Measurements from ENCODE around the gene TESK2. TPM values are rescaled to one million over a fixed set of nuclear protein-coding genes. Genes with fewer than 3 reads are reported as not detected.

Gene TESK2
- total RNA-seq, 4 donors from 2014 or later, result 1.4 to 4.3 (median 3.7) TPM

DNA sequence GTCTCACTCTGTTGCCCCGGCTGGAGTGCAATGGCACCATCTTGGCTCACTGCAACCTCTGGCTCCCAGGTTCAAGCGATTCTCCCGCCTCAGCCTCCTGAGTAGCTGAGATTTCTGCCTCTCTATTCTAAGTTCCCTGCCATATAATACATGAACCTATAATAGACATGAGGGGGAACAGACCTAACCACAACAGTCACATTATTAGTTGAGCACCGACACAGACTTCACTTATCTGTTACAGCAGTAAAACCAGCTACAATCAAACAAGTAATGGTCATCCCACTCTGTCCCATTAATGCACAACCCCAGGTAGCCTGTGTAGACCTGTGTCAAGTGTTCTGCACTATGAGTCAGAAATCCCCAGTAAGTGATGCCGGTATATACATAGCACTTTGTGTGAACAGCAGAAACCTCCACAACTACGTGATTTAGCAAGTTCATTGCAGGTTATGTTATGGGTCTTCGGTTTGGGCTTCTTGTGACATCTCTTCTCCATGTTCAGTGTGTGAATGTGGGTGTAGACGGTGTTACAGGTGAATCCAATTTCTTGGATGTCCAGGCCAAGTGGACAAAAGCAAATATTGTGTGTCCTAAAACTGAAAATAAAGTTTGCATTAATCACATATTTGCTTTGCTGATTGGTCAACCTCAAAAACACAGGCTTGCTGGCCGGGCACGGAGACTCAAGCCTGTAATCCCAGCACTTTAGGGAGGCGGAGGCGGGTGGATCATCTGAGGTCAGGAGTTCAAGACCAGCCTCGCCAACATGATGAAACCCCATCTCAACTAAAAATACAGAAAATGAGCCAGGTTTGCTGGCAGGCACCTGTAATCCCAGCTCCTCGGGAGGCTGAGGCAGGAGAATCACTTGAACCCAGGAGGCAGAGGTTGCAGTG, 12.7 kb upstream of the TESK2 start:
- no peak for ATAC-seq (ENCODE audit: low FRiP score)
- no peak for DNase-seq (ENCODE audit: low spot score)
- TF ChIP-seq, protein P1, sequence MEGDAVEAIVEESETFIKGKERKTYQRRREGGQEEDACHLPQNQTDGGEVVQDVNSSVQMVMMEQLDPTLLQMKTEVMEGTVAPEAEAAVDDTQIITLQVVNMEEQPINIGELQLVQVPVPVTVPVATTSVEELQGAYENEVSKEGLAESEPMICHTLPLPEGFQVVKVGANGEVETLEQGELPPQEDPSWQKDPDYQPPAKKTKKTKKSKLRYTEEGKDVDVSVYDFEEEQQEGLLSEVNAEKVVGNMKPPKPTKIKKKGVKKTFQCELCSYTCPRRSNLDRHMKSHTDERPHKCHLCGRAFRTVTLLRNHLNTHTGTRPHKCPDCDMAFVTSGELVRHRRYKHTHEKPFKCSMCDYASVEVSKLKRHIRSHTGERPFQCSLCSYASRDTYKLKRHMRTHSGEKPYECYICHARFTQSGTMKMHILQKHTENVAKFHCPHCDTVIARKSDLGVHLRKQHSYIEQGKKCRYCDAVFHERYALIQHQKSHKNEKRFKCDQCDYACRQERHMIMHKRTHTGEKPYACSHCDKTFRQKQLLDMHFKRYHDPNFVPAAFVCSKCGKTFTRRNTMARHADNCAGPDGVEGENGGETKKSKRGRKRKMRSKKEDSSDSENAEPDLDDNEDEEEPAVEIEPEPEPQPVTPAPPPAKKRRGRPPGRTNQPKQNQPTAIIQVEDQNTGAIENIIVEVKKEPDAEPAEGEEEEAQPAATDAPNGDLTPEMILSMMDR (IDR thresholded peaks at IDR 0.05), result no peak

DNA sequence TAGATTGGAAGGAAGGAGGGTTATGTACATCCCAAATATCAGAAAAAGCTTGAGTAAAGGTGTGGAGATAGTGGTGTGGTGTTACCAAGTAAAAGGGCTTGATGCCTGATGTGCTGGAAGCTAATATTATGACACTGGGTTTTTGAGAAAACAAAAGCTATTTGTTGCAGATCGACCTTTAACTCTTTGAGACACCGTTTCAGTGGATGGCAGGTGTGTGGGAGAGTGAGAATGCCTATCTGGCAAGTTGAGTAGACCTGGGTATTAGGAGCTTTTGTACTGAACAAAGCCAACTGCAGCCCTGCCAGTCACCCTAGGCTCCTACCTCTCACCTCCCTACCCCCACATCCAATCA, 10.5 kb upstream of the TESK2 start:
- TF ChIP-seq, protein P1 (IDR thresholded peaks at IDR 0.05), result no peak
- no peak for ATAC-seq (ENCODE audit: low FRiP score)
- DNase-seq (ENCODE audit: low spot score), result no peak

DNA sequence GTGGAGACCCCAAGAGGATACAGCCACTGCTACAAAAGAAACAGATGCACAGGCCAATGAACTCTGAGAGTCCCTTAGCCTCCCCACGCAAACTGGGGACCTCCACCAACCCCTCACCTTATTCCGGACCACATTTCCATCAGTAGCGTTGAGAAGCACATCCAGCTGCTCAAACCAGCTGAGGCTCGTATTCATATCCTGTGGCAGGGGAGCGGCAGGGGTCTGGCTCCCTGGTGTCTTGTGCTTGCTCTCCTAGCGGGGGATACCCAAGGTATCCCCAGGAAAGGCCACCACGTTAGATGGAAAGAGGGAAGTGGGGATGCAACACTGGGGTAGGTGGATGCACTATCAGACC, 8.4 kb upstream of the TESK2 start:
- TF ChIP-seq, protein P1 (IDR thresholded peaks at IDR 0.05), result no peak
- DNase-seq (ENCODE audit: low spot score) (no peak), ATAC-seq (ENCODE audit: low FRiP score) (peak; percentile 6)

DNA sequence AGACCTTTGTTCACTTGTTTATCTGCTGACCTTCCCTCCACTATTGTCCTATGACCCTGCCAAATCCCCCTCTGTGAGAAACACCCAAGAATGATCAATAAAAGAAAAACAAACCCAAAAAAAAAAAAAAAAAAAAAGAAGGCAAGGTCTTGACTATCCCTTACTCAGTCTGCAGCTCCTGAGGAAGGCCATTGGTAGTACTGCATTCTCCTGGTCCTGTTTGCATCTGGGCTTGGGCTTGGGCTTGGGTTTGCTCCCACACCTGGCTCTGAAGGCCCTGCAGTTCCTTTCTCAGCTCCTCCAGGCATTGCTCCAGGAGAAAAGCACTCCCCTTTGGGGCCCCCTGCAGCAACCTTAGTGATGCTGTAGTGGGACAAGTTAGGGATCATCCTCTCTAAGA, 7.3 kb upstream of the TESK2 start:
- ATAC-seq (ENCODE audit: low FRiP score) (no peak), DNase-seq (ENCODE audit: low spot score) (no peak)
- TF ChIP-seq, protein P1 (IDR thresholded peaks at IDR 0.05), result no peak

DNA sequence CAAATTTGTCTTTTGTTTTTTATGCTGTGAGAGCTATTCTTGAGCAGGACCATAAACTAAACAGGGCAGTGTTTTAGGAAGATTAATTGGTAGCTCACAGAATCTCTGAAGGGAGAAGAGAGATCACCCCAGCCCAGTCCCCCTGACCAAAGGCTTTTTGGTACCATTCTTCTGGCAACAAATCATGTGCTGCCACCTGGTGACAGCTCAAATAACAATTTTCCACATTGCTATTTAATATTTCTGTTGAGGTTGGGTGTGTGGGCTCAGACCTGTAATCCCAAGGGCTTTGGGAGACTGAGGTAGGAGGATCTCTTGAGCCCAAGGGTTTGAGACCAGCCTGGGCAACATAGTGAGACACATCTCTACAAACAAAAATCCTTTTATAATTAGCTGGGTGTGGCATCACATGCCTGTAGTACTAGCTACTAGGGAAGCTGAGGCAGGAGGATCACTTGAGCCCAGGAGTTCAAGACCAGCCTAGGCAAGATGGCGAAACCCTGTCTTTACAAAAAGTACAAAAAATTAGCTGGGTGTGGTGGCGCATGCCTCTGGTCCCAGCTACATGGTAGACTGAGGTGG, 2.2 kb upstream of the TESK2 start:
- TF ChIP-seq, protein P1 (IDR thresholded peaks at IDR 0.05), result no peak
- no peak for ATAC-seq (ENCODE audit: low FRiP score)
- DNase-seq (ENCODE audit: low spot score), result peak; percentile 32

DNA sequence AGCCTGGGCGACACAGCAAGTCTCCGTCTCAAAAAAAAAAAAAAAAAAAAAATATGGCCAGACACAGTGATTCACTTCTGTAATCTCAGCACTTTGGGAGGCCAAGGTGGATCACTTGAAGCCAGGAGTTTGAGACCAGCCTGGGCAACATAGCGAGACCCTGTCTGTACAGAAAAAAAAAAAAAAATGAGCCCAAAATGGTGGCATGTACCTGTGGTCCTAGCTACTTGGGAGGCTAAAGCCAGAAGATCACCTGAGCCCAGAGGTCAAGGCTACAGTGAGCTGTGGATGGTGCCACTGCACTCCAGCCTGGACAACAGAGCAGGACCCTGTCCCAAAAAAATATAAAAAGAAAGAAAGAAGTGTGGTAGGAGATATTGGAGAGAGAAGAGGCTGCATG, 1.7 kb upstream of the TESK2 start:
- TF ChIP-seq, protein P1 (IDR thresholded peaks at IDR 0.05), result no peak
- ATAC-seq (ENCODE audit: low FRiP score), result no peak
- no peak for DNase-seq (ENCODE audit: low spot score)
